Parathyroid adenoma (tissue), 2 donors: Measurements from ENCODE around the gene SPSB1.

ENCODE experiments used
- H2AFZ ChIP-seq: fragments of 300-600 bp; sonication (generic); one replicate; pipeline ENCODE4 v1.7.0; 2017; ENCODE audit warnings: antibody characterized with exemption, mild to moderate bottlenecking
- H3K27ac ChIP-seq: fragments of 300-600 bp; sonication (generic); one replicate; pipeline ENCODE4 v1.7.0; 2017
- H3K27me3 ChIP-seq: fragments of 300-600 bp; sonication (generic); one replicate; pipeline ENCODE4 v1.7.0; 2017; ENCODE audit warnings: low read length; ENCODE audit not compliant: control insufficient read depth, insufficient read depth
- H3K36me3 ChIP-seq: fragments of 300-600 bp; sonication (generic); one replicate; pipeline ENCODE4 v1.7.0; 2017; ENCODE audit warnings: low read length; ENCODE audit not compliant: control insufficient read depth, insufficient read depth
- H3K4me1 ChIP-seq: fragments of 300-600 bp; sonication (generic); one replicate; pipeline ENCODE4 v1.7.0; 2017; ENCODE audit warnings: control low read depth
- H3K4me2 ChIP-seq: fragments of 300-600 bp; sonication (generic); one replicate; pipeline ENCODE4 v1.7.0; 2017; ENCODE audit warnings: low read length
- H3K4me3 ChIP-seq: fragments of 300-600 bp; sonication (generic); one replicate; pipeline ENCODE4 v1.7.0; 2017; ENCODE audit warnings: low read depth, low read length
- H3K79me2 ChIP-seq: fragments of 300-600 bp; sonication (generic); one replicate; pipeline ENCODE4 v1.7.0; 2017; ENCODE audit warnings: control low read depth
- H3K9ac ChIP-seq: fragments of 300-600 bp; sonication (generic); one replicate; pipeline ENCODE4 v1.7.0; 2017; ENCODE audit warnings: mild to moderate bottlenecking
- H3K9me3 ChIP-seq: fragments of 300-600 bp; sonication (generic); one replicate; pipeline ENCODE4 v1.7.0; 2017; ENCODE audit warnings: low read length; ENCODE audit not compliant: control insufficient read depth
- CTCF ChIP-seq: fragments of 300-600 bp; sonication (generic); IDR thresholded peaks from one replicate; pipeline ENCODE4 v1.7.0; 2017; ENCODE audit warnings: antibody characterized with exemption, mild to moderate bottlenecking
- donor health status: primary hyperparathyroidism.

Gene SPSB1

GRCh38 chr1:9271283-9271682 is 21.4 kb upstream of the SPSB1 start:
- H3K4me3 ChIP-seq: no peak overlapping the region
- no peaks in the 10 kb centered on the region for H3K4me1 ChIP-seq
- no peaks in the 10 kb centered on the region for H3K79me2 ChIP-seq
- no peaks in the 10 kb centered on the region for H3K27me3 ChIP-seq
- no peaks in the 10 kb centered on the region for H3K9me3 ChIP-seq
- no peak overlapping the region for H2AFZ ChIP-seq
- no peak overlapping the region for H3K4me2 ChIP-seq
- no peak for TF ChIP-seq CTCF
- no peak overlapping the region for H3K27ac ChIP-seq
- no peak overlapping the region for H3K9ac ChIP-seq
- no peaks in the 10 kb centered on the region for H3K36me3 ChIP-seq

GRCh38 chr1:9271861-9272595 is 20.7 kb upstream of the SPSB1 start:
- Histone ChIP-seq H3K9me3 (no peaks in the 10 kb centered on the region), H3K9ac (no peak overlapping the region), H2AFZ (no peak overlapping the region), H3K4me2 (no peak overlapping the region), H3K27me3 (no peaks in the 10 kb centered on the region), H3K4me1 (no peaks in the 10 kb centered on the region), H3K4me3 (no peak overlapping the region), H3K27ac (no peak overlapping the region), H3K79me2 (no peaks in the 10 kb centered on the region), H3K36me3 (no peaks in the 10 kb centered on the region)
- no peak for TF ChIP-seq CTCF

- H3K27ac ChIP-seq: no peak overlapping the region
- no peak for TF ChIP-seq CTCF
- no peak overlapping the region for H3K9ac ChIP-seq
- no peaks in the 10 kb centered on the region for H3K36me3 ChIP-seq
- H3K4me3 ChIP-seq: no peak overlapping the region
- H3K9me3 ChIP-seq: no peaks in the 10 kb centered on the region
- no peaks in the 10 kb centered on the region for H3K79me2 ChIP-seq
- no peaks in the 10 kb centered on the region for H3K4me1 ChIP-seq
- no peaks in the 10 kb centered on the region for H3K27me3 ChIP-seq
- no peak overlapping the region for H2AFZ ChIP-seq
- H3K4me2 ChIP-seq: no peak overlapping the region
Measured at GRCh38 chr1:9273177-9273576, 19.5 kb upstream of the SPSB1 start.

- H3K79me2 ChIP-seq: no peaks in the 10 kb centered on the region
- no peak overlapping the region for H3K4me3 ChIP-seq
- no peak overlapping the region for H3K27ac ChIP-seq
- no peak overlapping the region for H2AFZ ChIP-seq
- no peak for TF ChIP-seq CTCF
- no peak overlapping the region for H3K9ac ChIP-seq
- no peaks in the 10 kb centered on the region for H3K36me3 ChIP-seq
- no peaks in the 10 kb centered on the region for H3K9me3 ChIP-seq
- H3K4me2 ChIP-seq: no peak overlapping the region
- no peaks in the 10 kb centered on the region for H3K4me1 ChIP-seq
- H3K27me3 ChIP-seq: no peaks in the 10 kb centered on the region
Measured at GRCh38 chr1:9275161-9275560, 17.5 kb upstream of the SPSB1 start.

GRCh38 chr1:9275567-9276034 is 17.1 kb upstream of the SPSB1 start:
- H3K4me1 ChIP-seq: no peaks in the 10 kb centered on the region
- no peaks in the 10 kb centered on the region for H3K27me3 ChIP-seq
- H3K4me3 ChIP-seq: no peak overlapping the region
- no peak for TF ChIP-seq CTCF
- no peak overlapping the region for H3K27ac ChIP-seq
- H3K36me3 ChIP-seq: no peaks in the 10 kb centered on the region
- no peaks in the 10 kb centered on the region for H3K9me3 ChIP-seq
- no peak overlapping the region for H2AFZ ChIP-seq
- H3K9ac ChIP-seq: no peak overlapping the region
- no peaks in the 10 kb centered on the region for H3K79me2 ChIP-seq
- H3K4me2 ChIP-seq: no peak overlapping the region
